OCI-LY3 (cell line): Measurements from ENCODE around the gene ARHGEF16.

Experiments used
- H2AFZ ChIP-seq: fragments of 200-600, 300-600 bp; shearing (Covaris generic); 2 replicates; pipeline ENCODE4 v1.6.0; 2014; ENCODE audit warnings: antibody characterized with exemption, low read depth, low read length
- H3K27ac ChIP-seq: fragments of 200-600, 300-600 bp; sonication (generic); 2 replicates; pipeline ENCODE4 v1.5.1; 2014; ENCODE audit warnings: mild to moderate bottlenecking, low read length, moderate library complexity, mixed read lengths
- H3K27me3 ChIP-seq: fragments of 200-600, 300-600 bp; sonication (generic); 2 replicates; pipeline ENCODE4 v1.6.1; 2014; ENCODE audit warnings: low read depth, low read length, mixed read lengths
- H3K36me3 ChIP-seq: fragments of 200-600, 300-600 bp; sonication (generic); replicated peaks from 2 replicates; pipeline ENCODE3; 2014; ENCODE audit warnings: low read depth, low read length, mixed read lengths
- H3K4me1 ChIP-seq: fragments of 300-600, 200-600 bp; sonication (generic); 2 replicates; pipeline ENCODE4 v1.6.1; 2014; ENCODE audit warnings: low read length, mixed read lengths
- H3K4me2 ChIP-seq: fragments of 200-600, 300-600 bp; sonication (generic); 2 replicates; pipeline ENCODE4 v1.6.1; 2014; ENCODE audit warnings: low read length, mixed read lengths
- H3K4me3 ChIP-seq: fragments of 300-600, 200-600 bp; sonication (generic); 2 replicates; pipeline ENCODE4 v1.5.1; 2014; ENCODE audit warnings: antibody characterized with exemption, mild to moderate bottlenecking, low read length, moderate library complexity
- H3K79me2 ChIP-seq: fragments of 300-600, 200-600 bp; shearing (Covaris generic); 2 replicates; pipeline ENCODE4 v1.6.1; 2014; ENCODE audit warnings: mild to moderate bottlenecking, low read length, mixed read lengths
- H3K9ac ChIP-seq: fragments of 300-600, 200-600 bp; shearing (Covaris generic); 2 replicates; pipeline ENCODE4 v1.6.0; 2014; ENCODE audit warnings: mild to moderate bottlenecking, low read length, moderate library complexity
- H3K9me3 ChIP-seq: fragments of 200-600, 300-600 bp; shearing (Covaris generic); 2 replicates; pipeline ENCODE4 v1.6.1; 2014; ENCODE audit warnings: low read length, mixed read lengths; ENCODE audit not compliant: insufficient read depth
- H4K20me1 ChIP-seq: fragments of 200-600, 300-600 bp; sonication (generic); 2 replicates; pipeline ENCODE4 v1.6.1; 2016; ENCODE audit warnings: low read length, mixed read lengths; ENCODE audit not compliant: insufficient read depth
- CTCF ChIP-seq: fragments of 200-600, 300-600 bp; sonication (generic); IDR thresholded peaks from 2 replicates; pipeline ENCODE4 v1.5.1; 2014; ENCODE audit warnings: antibody characterized with exemption, low read length, low read depth
- EZH2phosphoT487 ChIP-seq: fragments of 200-600 bp; shearing (Covaris generic); IDR thresholded peaks from 2 replicates; pipeline ENCODE4 v1.6.1; 2018; ENCODE audit warnings: antibody characterized with exemption, mixed run types, low read depth

ARHGEF16 gene

GRCh38 chr1:3427711-3428704 lies 26.5 kb upstream of the ARHGEF16 start:
- H3K9ac ChIP-seq: no peak overlapping the region
- no peak overlapping the region for H2AFZ ChIP-seq
- H3K27ac ChIP-seq: no peak overlapping the region
- H3K9me3 ChIP-seq: no peaks in the 10 kb centered on the region
- no peaks in the 10 kb centered on the region for H3K36me3 ChIP-seq
- TF ChIP-seq CTCF: no peak
- no peak for TF ChIP-seq EZH2phosphoT487
- no peaks in the 10 kb centered on the region for H3K4me1 ChIP-seq
- H3K4me2 ChIP-seq: no peak overlapping the region
- H3K27me3 ChIP-seq: no peaks in the 10 kb centered on the region
- H3K4me3 ChIP-seq: no peak overlapping the region
- H4K20me1 ChIP-seq: no peaks in the 10 kb centered on the region
- no peaks in the 10 kb centered on the region for H3K79me2 ChIP-seq

DNA sequence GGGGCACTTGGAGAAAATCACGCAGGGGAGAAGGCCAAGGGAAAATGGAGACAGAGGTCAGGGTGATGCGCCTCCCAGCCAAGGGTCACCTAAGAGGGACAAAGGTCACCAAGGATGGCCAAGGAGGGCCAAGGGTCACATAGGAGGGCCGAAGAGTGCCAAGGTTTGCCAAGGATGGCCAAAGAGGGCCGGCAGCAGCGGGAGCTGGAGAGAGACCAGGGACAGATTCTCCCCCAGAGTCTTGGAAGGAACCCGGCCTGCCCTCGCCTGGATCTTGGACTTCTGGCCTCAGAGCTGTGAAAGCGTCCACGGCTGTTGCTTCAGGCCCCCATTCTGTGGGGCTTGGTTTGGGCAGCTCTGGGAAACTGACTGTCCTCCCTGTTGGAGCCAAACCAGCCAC lies 25.6 kb upstream of the ARHGEF16 start:
- Histone ChIP-seq H3K27me3 (no peaks in the 10 kb centered on the region), H3K4me2 (no peak overlapping the region), H4K20me1 (no peaks in the 10 kb centered on the region), H3K9ac (no peak overlapping the region), H3K36me3 (no peaks in the 10 kb centered on the region), H3K4me1 (no peaks in the 10 kb centered on the region), H3K27ac (no peak overlapping the region), H2AFZ (no peak overlapping the region), H3K9me3 (no peaks in the 10 kb centered on the region), H3K79me2 (no peaks in the 10 kb centered on the region), H3K4me3 (no peak overlapping the region)
- TF ChIP-seq EZH2phosphoT487: no peak
- TF ChIP-seq CTCF: no peak

DNA sequence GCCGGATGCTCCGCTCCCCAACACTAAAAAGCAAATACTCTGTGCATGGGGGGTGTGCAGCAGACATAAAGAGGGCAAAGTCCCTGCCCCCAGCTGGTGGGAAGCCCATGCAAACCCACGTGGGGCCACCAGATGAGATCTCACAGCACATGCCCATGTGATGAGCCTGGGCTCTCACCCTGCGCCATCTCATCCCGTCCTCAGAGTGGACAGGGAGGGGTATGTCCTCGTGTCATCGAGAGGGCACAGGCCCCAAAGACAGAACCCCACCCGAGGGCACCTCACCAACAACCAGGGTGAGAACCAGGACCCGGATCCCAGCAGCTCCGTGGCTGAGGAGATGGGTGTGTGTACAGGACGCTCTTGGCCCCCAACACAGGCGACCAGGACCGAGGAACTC lies 25.1 kb upstream of the ARHGEF16 start:
- Histone ChIP-seq H3K27ac (no peak overlapping the region), H3K9ac (no peak overlapping the region), H2AFZ (no peak overlapping the region), H3K79me2 (no peaks in the 10 kb centered on the region), H3K9me3 (no peaks in the 10 kb centered on the region), H3K4me2 (no peak overlapping the region), H3K4me1 (no peaks in the 10 kb centered on the region), H3K4me3 (no peak overlapping the region), H4K20me1 (no peaks in the 10 kb centered on the region), H3K36me3 (no peaks in the 10 kb centered on the region), H3K27me3 (no peaks in the 10 kb centered on the region)
- TF ChIP-seq CTCF (no peak), EZH2phosphoT487 (no peak)

GRCh38 chr1:3429766-3430165 lies 24.7 kb upstream of the ARHGEF16 start:
- H3K9ac ChIP-seq: no peak overlapping the region
- H4K20me1 ChIP-seq: no peaks in the 10 kb centered on the region
- no peak overlapping the region for H3K4me2 ChIP-seq
- no peak overlapping the region for H3K4me3 ChIP-seq
- H3K36me3 ChIP-seq: no peaks in the 10 kb centered on the region
- H2AFZ ChIP-seq: no peak overlapping the region
- no peaks in the 10 kb centered on the region for H3K27me3 ChIP-seq
- TF ChIP-seq CTCF (no peak), EZH2phosphoT487 (no peak)
- H3K4me1 ChIP-seq: no peaks in the 10 kb centered on the region
- H3K9me3 ChIP-seq: no peaks in the 10 kb centered on the region
- no peaks in the 10 kb centered on the region for H3K79me2 ChIP-seq
- H3K27ac ChIP-seq: no peak overlapping the region
